NCI-H2227 treated with DMSO at 0.1 percent for 48 hours (cell line): ENCODE results near the gene SV2B.
A peak's percentile ranks its signal among the peaks of the same experiment; 100 is the strongest.
"Not testable (repeated sequence)": the region's sequence is repeated elsewhere in the genome, so short reads cannot be mapped to it uniquely, and the experiment has no call there.

Experiments
- DNase-seq: peaks from one replicate; lab custom pipeline; 2025; lab: John Stamatoyannopoulos, UW

Gene SV2B

DNA sequence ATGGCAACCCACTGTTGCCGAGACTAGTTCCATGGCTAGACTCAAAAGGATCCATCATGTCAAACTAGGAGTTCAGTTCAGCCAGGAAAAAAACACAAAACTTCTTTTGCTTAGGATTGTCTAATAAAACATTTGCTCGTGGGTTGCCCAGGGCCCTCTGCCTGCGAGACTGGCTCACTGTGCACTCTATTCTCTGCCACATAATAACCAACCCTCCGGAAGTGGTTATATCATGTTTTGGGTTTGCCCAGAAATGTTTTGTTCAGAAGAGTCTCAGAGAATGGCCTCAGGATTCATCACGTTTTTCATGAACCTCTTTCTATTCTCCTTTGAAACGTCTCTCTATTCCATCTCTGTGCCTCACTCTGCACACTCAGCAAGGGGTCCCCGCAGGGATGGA lies 216.1 kb downstream of the SV2B start:
- no peak for DNase-seq

- no peak for DNase-seq
Observed at GRCh38 chr15:91318516-91318915, 218.5 kb downstream of the SV2B start.

- no peak for DNase-seq
Observed at GRCh38 chr15:91318931-91319330, 218.9 kb downstream of the SV2B start.

- peak; percentile 76 for DNase-seq
Observed at GRCh38 chr15:91319371-91320059, 219.5 kb downstream of the SV2B start.

- no peak for DNase-seq
Observed at GRCh38 chr15:91320101-91320500, 220.0 kb downstream of the SV2B start.

DNA sequence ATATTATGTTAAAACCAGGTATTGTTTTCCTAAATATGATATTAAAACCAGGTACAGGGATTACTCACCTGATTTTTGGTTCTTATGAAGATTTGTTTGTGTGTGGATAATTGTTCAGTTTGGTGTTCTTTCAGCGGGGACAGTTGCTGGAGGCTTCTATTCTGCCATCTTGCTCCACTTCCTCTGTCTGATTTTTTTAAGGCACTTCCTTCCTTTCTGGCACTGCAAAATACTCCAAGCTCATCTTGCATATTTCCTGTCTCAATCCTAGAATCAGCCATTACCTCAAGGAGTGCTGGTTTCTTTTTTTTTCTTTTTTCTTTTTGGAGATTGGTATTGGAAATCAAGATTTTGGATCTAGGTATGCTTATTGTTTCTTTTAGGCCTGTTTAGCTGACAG lies 229.9 kb downstream of the SV2B start:
- DNase-seq = no peak

DNA sequence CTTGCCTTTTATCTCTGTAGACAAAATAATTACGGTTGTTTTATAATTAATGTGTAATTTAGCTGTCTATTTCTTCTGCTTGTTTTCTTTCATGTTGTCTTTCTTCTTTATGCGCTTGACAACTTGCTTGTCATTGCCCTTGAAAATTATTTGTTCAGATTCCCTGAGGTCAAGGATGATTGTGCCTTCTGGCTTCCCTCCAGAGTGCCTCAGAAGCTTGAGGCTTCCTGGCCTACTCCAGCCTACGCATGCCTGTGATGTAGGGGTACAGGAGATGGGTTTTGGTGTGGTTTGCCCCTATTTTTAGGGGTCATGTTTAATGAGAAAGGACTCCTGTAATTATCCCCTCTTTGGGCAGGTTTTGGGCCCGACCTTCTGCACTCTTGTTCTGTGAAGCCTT lies 231.5 kb downstream of the SV2B start:
- peak; percentile 81 for DNase-seq

- DNase-seq = no peak
Observed at GRCh38 chr15:91335702-91336101, 235.6 kb downstream of the SV2B start.

DNA sequence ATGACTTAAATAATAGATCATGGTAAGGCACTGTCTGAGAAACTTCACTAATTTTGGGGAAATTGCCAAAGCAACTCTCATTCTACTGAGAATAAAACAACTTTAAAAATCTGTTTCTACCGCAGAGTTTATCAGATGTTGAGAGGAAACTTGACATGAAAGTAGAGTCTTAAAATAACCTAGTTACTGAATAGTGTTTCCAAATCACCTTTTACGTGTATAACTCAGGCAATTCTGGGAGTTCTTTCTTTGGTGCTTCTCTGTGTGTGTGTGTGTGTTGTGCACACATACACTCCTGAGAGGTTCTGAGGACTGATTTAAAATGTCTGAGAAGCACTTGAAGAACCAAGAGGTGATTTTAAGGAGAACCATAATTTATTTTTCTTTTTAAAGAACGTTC lies 236.6 kb downstream of the SV2B start:
- no peak for DNase-seq

DNA sequence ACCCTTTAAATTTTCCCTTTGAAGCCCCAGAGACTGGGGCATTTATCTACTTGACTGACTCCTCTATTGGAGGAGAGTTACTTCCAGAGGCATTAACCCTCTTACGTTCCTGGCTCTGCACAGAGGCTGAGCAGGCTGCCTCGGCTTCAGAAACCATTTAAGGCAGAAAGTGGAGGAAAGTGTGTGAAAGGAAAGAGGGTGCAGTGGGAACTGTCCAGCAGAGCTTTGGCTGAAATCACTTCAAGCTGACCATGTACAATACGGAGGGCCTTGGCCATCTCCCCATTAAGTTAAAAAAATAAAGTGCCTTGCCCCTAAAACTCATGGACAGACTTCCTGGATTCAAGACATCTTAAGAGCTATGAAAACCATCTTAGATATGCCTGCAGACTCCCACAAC lies 238.7 kb downstream of the SV2B start:
- DNase-seq = no peak

GRCh38 chr15:91342097-91342496 lies 242.0 kb downstream of the SV2B start:
- no peak for DNase-seq

GRCh38 chr15:91344912-91345311 lies 244.9 kb downstream of the SV2B start:
- not testable (repeated sequence) for DNase-seq

GRCh38 chr15:91345736-91346135 lies 245.7 kb downstream of the SV2B start:
- no peak for DNase-seq

DNA sequence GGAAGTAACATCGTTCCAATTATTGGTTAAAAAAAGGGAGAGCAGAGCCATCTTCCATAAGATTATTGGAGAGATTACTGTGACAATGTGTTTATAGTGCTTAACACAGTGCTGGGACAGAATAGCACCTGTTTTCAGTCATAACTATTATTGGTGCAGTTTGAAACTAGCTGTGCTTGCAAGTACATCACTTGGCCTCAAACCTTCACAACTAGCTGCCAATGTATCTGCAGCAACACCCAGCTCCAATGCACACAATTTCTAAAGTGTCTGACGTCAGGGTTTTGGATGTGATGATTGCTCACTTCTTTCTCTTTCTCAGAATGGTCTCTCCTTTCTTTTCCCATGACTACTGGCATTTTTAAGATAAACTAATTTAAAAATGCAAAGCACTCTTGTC lies 246.2 kb downstream of the SV2B start:
- DNase-seq = no peak

GRCh38 chr15:91348752-91349500 lies 248.9 kb downstream of the SV2B start:
- DNase-seq = no peak
